ENCODE measurements around the gene RBM24. TPM values are rescaled to one million over a fixed set of nuclear protein-coding genes. Genes with fewer than 3 reads are reported as not detected.

RBM24 gene
- total RNA-seq, 1 donor from 2014 or later, result 1.2 TPM

DNA sequence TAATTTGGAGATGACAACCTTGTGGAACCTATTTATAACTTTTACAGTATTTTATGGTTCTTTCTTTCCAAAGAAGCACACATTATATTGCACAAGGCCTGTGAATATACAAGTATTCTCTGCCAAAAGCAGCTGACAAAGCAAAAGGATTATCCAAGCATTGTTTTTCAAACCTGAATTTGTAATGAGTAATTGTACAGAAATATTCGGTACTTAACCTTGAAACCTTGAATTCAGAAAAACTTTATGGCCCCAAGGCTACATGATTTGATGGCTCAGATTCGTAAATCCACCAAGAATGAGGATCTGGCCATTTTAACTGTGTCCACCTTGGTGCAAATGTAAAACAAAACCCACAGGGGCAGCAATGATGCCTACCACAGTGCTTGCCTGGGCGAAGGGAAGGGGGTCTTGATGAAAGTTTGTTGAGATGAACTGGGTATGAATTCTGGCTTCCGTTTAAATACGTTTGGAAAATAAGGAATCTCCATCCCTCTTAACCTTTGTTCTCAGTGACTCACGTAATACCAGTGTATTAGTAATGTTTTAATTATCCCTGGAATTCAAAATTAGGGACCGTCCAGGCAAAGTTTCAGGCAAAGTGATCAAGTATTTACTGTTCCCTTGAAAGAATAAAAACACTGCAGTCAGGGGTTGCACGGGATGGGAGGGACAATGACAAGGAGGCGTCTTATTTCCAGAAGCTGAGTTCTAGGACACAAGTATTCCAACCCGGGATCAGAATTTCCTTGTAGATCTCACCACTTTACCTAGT, 2.7 kb upstream of the RBM24 start:
- intact Hi-C loops (cut with DNase I), result no loop called here
- H3K27ac ChIP-seq, result no peak overlapping the region

DNA sequence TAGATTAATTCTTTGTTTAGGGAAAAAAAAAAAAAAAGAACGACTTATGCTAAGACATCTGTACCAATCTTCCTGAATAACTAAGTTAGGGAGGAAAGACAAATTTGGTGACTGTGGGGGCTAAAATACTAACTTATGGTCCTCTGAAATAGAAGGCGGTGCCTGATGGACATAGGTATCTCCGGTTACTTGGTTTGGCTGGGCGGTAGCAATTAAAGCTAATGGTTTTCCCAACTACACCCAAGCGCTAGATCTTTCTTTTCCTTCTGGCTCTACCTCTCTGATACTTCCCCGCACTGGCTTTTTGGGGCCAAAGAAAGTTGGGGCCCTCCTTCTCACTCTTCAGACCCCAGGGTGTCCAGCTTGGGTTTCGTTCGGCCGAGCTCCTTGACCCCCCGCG, 1.0 kb upstream of the RBM24 start:
- Histone ChIP-seq H3K4me1 (peaks cover 9% of the 10 kb centered on the region), H3K9me3 (no peaks in the 10 kb centered on the region), H3K4me3 (no peak overlapping the region), H3K27ac (no peak overlapping the region), H3K36me3 (no peaks in the 10 kb centered on the region), H3K27me3 (ENCODE audit: low read depth) (peaks cover 24% of the 10 kb centered on the region)
- DNase-seq, result no peak
- intact Hi-C loops (cut with DNase I), result no loop called here
- no peak for ATAC-seq
- TF ChIP-seq CTCF (IDR thresholded peaks at IDR 0.05), result no peak

More for the DNA sequence above, 2.7 kb upstream of the RBM24 start:
- Histone ChIP-seq H3K36me3 (no peaks in the 10 kb centered on the region), H3K4me3 (no peak overlapping the region), H3K27me3 (ENCODE audit: low read depth) (peaks cover 23% of the 10 kb centered on the region), H3K9me3 (no peaks in the 10 kb centered on the region), H3K4me1 (peaks cover 9% of the 10 kb centered on the region)
- DNase-seq (no peak), ATAC-seq (no peak)
- no peak for TF ChIP-seq CTCF (IDR thresholded peaks at IDR 0.05)

DNA sequence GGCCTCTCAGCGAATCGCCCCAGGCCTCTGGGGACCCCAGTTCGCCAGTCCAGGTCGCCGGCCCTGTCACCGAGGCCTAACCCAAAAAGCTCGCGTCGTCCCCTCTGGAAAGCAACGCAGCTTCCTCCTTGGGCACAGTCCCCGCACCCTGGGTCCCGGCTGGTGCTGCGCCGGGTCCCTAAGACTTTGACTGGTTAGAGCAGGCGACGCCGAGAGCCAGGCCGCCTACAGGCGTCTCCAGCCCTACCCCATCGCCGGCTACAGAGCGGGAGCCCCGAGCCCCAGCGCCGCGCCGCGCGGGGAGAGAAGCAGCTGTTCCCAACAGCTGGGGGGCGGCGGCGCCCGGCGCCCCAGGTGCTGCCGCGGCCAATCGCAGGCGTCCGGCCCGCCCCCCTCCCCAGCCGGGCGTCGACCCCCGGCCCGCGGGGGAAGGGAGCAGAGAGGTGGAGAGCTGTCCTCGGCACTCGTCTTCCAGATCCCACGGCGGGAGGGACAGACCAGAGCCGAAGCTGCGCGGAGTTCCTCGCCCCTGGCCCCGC, 540 bp upstream of the RBM24 start:
- Histone ChIP-seq H3K27ac (no peak overlapping the region), H3K36me3 (no peaks in the 10 kb centered on the region), H3K4me3 (peak overlapping the region; percentile 68), H3K4me1 (peaks cover 9% of the 10 kb centered on the region), H3K9me3 (no peaks in the 10 kb centered on the region), H3K27me3 (ENCODE audit: low read depth) (peaks cover 29% of the 10 kb centered on the region)
- peak; percentile 50 for DNase-seq
- no peak for TF ChIP-seq CTCF (IDR thresholded peaks at IDR 0.05)
- peak; percentile 65 to 81 for ATAC-seq
- intact Hi-C loops (cut with DNase I), result no loop called here

DNA sequence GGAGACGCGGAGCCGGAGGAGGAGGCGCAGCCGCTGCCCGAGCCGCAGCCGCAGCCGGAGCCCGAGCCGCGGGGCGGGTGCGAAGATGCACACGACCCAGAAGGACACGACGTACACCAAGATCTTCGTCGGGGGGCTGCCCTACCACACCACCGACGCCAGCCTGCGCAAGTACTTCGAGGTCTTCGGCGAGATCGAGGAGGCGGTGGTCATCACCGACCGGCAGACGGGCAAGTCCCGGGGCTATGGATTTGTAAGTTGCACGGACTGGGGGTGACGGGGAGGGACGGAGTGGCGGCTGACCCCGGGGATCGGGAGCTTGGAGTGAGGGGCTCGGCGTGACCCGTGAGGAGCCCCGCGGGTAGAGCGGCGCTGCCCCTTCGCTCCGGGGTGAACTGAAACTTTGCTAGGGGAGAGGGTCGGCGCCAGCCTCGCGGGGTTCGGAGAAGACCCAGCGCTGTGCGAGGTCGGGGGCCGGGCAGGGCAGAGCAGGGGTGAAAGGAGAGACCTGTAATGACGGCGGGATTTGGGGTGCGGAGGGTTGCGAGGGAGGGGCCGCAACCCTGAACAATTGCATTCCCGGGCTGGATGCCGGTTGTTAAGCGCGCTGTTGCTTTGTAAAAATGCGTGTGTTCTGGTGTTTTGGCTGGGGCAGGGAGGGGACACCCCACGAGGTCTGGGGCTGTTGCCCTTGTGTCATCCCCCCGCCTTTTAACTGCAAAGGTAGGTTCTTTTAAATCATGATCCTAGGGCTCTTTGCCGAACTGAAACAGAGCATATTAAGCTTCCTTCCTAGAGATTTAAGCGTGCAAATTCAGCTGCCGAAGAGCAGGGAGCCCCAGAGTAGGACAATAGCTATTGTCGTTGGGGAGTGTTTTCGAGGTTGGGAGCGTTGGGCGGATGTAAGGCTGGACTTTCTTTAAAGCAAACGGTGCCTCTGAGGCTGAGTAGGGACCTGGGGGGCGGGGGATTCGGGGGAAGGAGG, 628 bp downstream of the RBM24 start:
- no peak for DNase-seq
- peaks cover 9% of the 10 kb centered on the region for H3K4me1 ChIP-seq
- peaks cover 29% of the 10 kb centered on the region for H3K27me3 ChIP-seq (ENCODE audit: low read depth)
- no peaks in the 10 kb centered on the region for H3K9me3 ChIP-seq
- H3K4me3 ChIP-seq, result peak overlapping the region; percentile 68
- no peak overlapping the region for H3K27ac ChIP-seq
- intact Hi-C loops (cut with DNase I), result no loop called here
- ATAC-seq, result peak; percentile 40 to 52
- no peaks in the 10 kb centered on the region for H3K36me3 ChIP-seq
- no peak for TF ChIP-seq CTCF (IDR thresholded peaks at IDR 0.05)

DNA sequence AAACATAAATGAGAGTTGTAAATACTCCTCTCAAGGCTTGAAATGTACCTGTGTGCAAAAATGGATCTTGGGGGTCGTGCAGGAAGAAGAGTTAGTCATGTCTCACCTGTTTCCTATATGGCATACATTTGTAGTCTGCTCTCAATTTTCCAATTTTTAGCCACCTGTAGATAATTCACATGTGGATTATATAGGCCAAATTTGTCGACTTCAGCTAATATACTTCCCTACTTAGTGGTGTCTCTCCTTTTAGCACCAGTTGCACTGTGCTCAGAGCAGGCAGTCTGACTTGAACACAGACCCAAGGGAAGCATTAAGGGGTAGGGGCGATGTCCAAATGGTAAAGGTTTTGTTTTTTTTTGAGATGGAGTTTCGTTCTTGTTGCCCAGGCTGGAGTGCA, 1.9 kb downstream of the RBM24 start:
- intact Hi-C loops (cut with DNase I), result no loop called here
- Histone ChIP-seq H3K4me3 (no peak overlapping the region), H3K36me3 (no peaks in the 10 kb centered on the region), H3K27me3 (ENCODE audit: low read depth) (peaks cover 35% of the 10 kb centered on the region), H3K9me3 (no peaks in the 10 kb centered on the region), H3K4me1 (peaks cover 9% of the 10 kb centered on the region), H3K27ac (no peak overlapping the region)
- TF ChIP-seq CTCF (IDR thresholded peaks at IDR 0.05), result no peak
- no peak for DNase-seq
- ATAC-seq, result no peak
